GM21528 (cell line): Measurements from ENCODE around the gene TTC39B.
"Not testable (repeated sequence)": the region's sequence is repeated elsewhere in the genome, so short reads cannot be mapped to it uniquely, and the experiment has no call there.

Experiments used
- ATAC-seq: cut with Tn5 transposase; IDR thresholded peaks from one replicate; pipeline ENCODE4 v1.9.1; 2021; ENCODE audit warnings: mild to moderate bottlenecking, moderate library complexity; ENCODE audit not compliant: unreplicated experiment, low FRiP score

The TTC39B gene

DNA sequence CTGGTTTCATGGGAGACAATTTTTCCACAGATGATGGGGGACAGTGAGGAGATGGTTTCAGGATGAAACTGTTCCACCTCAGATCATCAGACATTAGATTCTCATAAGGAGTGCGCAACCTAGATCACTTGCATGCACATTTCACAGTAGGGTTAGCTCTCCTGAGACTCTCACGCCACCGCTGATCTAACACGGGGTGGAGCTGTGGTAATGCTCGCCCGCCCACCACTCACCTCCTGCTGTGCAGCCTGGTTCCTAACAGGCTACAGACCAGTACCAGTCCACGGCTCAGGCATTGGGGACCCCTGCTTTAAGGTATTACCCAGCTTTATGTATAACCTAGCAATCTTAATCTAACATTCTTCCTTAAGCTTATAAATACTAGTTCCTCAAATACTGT, 35.6 kb downstream of the TTC39B start:
- no peak for ATAC-seq

DNA sequence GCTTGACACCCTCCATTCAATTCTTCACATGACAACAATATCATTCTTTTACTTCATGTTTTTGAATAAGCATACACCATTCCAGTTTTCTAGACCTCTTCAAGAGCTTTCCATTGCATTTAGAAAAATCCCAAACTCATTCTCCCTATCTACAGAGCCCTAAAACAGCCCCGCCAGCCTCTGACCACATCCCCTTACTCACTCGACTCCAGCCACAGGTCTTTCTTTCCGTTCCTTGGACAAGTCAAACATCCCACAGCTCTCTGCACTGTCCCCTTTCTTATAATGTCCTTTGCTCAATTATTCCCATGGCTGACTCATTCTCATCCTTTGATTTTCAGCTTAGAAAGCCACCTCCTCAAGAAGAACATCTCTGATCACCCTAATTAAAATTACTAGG, 38.2 kb downstream of the TTC39B start:
- no peak for ATAC-seq

DNA sequence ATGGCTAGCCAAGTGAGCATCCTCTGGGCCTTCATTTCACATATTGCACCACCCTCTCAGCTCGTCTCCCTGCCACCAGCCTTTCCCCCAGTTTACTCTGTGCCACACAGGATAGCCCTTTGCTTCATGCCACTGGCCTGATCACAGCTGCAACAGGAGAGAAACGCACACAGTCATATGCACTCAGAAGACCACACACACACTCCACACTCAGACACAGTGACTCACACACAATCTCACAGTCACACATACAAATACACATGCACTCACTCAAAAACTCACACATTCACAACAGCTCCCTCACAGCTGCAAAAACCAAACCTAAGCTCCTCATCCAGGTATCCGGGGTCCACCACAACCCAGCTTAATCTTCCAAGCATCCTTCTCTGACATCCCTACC, 38.7 kb downstream of the TTC39B start:
- no peak for ATAC-seq

DNA sequence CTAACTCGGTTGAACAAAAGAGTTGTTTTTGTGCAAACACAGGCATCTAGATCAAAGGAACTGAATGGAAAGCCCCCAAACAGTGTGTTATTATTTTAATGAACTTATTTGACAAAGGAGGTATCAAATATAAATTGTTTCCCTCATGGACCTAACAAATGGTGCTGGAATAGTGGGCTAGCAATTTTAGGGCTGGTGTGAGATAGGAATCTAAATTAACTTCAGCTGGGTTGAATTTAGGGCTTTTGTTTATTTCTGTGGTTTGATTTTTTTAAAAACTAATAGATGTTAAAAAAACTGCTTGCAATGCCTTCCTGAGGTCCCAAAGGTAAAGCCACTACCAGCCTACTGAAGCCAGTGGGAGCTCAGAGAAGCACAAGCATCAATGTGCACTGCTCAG, 42.1 kb downstream of the TTC39B start:
- no peak for ATAC-seq

DNA sequence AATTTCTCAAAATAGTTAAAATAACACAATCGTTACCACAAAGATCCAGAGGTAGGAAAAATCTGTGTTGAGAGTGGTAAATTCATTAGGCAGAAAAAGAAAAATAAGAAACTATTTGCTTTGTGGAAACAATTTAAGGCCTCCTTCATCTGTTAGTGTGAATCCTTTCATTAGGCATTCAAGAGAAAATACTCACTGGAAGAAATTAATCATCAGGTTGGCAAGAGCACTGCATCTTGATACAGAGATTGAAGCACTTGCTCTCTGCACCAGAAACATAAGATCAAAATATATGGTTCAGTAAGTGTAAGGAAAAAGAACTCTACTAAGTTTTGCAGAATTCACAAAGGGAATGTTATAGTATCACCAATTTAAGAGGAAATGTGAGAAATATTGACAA, 44.4 kb downstream of the TTC39B start:
- ATAC-seq: no peak

DNA sequence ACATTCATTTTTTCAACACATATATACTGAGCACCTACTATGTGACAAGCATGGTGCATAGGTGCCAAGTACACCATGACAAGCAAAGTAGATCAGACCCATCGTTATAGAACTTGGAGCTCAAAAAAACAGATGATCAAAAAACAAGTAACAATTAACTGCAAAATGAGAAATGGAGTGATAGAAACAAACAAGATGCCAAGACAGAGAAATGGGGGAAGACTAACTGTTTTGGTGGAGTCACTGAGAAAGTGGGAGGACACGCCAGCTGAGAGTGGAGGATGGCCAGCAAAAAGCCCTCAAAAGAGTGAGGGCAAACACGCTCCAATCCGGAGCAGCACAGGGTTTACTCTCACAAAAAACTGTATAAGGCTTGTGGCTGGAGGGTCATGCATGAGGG, 50.6 kb downstream of the TTC39B start:
- ATAC-seq: no peak

DNA sequence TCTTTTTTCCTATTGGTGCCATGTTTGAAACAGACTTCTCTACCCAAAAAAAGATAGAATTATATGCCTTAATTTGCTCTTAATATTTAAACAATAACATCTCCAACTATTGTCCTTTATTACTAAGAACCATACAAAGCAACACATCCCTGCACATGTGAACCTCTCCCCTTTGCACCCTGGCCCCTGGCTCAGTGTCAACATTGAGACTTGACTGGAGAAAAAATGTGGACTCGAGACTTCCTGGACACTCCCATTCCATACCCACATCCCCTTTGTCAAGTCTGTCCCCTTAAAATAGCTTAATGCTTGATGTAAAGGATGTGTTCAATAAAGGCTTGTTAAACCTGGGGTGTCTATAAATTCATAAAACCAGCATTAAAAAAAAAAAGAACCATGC, 53.2 kb downstream of the TTC39B start:
- ATAC-seq: no peak

DNA sequence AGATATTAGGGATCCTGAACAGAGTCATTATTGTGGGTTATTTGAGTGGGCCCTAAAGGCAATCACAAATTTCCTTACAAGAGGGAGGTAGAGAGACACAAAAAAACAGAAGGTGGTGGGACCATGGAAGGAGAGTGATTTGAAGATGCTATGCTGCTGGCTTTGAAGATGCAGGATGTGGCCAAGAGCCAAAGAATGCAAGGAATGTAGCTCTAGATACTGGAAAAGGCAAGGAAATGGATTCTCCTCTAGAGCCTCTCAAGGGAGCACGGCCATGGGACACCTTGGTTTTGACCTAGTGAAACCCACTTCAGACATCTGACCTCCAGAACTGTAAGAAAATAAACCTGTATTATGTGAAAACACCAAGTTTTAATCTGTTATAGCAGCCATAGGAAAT, 53.8 kb downstream of the TTC39B start:
- no peak for ATAC-seq

DNA sequence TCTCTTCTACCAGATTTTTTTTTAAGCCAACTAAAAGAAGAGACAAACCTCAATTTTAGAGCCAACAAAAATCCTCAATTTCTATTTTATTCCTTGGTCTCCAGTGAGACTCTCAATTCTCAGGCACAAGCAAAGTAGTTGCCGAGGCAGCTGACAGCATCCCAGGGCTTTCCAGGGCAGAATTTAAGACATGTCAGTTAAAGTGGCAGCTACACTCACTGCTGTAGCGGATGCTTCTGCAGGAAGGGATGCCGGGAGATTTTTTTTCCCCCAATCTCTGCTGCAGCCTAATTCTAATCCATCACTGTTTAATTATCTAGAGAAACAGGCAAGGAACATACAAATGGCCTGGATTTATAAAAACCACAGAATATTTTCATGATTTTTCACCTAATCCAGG, 57.0 kb downstream of the TTC39B start:
- no peak for ATAC-seq

DNA sequence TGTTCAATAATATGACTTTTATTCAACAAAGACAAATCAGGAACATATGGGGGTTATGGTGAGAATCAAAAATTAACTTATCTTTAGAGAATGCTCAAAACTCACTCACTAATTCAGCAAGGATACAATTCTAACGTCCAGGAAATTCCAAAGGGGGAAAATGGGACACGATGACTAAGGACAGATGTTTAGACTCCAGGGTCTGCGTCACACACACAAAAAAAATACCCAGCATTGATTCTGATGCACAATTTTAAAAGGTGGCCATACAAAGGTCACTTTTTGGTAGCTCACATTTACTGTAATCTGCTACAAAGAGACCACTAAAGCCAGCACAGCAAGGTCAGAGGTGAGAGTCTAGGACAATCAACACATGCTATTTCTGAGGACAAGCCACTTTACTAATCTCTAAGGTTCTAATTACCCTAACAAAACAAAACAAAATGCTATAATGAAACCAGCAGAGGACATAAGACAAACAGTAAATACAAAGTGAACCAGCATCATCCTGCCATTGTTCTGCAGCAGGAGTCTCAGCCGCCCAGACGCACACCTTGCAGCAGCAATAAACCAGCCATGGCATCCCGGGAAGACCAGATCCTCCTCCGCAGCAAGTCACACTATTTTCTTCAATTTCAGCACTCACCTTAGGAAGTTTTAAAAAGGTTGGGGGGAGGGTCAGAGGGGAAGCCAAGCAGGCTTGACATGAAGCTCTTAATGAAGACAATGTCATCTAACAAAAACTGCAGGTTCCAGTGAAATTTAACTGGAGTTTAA, 57.8 kb downstream of the TTC39B start:
- no peak for ATAC-seq

DNA sequence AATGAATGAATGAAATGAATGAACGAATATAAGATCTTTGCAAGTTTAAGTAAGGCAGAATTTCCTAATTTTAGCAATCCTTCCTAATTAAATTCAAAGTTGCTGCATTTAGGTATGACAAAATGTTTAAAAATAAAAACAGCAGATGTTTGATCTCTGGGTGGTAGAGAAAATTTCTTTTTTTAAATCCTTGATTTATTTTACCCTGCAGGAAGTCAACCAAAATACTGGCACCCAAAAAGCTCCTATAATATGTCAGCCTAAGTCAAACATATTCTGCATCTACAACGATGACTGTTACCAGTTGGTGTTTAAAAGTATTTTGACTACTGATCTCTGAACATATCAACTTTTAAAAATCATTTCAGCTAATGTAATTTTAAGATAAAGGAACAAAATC, 58.4 kb downstream of the TTC39B start:
- no peak for ATAC-seq

DNA sequence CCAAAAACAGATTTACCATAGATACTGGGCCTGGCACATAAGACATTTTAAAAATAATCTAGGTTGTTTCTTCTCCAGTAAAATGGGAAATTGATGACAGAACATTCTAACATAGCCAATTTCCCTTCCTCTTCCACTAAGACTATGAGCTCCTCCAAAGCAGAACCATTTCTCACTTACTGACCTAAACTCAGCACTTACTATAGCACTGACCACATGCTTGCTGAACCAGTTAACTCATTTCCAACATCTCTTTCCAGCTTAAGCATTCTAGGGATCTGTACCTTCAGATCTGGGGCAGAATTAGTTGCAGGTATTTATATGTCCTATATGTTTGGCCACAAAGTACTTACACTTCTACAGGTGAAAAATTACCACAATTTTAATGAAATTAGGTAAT, 58.9 kb downstream of the TTC39B start:
- ATAC-seq: no peak

DNA sequence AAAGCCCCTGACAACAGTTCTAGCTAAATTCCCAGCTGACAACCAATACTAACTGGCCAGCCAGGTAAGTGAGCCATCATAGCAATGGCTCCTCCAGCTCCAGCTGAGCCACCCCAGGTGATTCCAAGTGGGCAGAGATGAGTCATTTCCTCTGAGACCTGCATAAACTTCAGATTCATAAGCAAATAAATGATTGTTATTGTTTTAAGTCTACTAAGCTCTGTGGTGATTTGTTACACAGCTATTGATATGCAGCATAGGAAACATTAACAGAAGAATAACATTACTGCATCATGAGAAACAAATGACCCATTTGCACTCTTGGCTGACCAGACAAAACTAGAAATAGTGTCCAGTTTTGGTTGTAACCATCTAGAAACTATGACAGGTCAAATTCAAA, 60.3 kb downstream of the TTC39B start:
- ATAC-seq: no peak

DNA sequence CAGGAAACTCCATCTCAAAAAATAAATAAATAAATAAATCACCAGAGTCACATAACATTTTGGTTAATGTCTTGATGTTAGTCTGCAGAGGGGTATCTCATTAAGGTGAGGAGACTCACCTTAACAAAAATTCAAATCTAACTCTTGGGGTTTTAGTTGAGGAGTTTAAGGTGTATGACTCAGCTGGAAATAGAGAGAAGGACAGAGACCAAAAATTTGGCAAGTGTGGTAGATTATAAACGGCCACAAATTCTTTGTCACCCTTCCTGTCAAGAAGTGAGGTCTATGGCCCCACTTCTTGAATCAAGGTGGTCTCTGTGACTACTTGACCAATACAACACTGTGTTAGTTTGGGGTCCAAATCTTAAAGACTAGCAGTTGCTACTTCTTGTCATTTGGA, 60.8 kb downstream of the TTC39B start:
- ATAC-seq: no peak

DNA sequence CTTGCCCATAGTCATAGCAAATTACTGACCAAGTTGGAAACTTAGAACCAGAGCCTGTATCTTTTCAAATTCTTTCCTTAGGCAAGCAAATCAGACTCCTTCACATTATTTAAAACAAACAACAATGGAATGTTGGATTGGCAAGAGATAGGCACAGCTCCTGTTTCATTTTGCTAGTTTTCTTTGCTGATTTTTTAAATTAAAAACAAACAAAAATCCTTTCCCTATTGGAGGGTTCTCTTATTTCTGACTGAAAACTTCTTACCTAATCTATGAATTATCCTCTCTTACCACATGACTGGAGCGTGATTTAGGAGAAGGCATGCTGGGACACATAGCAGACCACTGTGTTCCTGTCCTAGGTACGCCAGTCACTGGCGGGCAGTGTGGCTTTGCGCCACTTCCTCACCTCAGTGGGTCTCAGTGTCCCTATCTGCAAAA, 63.0 kb downstream of the TTC39B start:
- ATAC-seq: no peak

DNA sequence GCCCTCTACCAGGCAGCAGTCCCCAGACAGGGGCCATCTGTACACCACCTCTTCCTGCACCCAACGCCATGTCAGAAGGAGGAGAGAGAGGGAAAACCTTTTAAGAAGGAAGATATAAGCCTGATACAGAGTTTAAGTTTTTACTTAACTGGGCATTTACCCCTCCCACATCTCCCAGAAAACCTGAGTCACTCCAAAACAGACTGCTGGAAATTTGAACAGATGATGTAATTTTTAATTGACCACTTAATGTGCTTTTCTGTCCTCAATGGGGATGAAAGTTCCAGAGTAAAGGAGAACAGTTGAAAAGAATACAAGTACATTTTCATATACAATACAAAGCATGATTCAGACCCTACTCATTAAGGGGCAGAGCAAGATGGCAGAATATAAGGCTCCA, 63.9 kb downstream of the TTC39B start:
- no peak for ATAC-seq

DNA sequence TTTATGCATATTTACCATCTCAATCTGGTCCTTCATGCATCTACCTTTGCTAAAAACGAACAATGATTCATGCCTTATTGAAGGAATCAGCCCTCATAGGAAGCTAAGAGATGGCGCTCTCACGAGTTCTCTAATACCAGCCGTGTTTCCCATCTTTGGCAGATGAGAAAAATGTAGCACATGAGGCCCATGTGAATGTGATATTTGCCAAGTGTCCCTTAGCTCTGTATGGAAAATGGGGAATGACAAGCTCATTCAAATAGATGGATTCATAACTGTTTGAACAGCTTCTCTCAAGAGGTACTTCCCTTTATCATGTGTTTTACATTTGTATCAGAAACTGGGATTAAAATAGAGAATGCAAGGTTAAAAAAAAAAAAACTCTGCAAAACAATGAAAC, 66.1 kb downstream of the TTC39B start:
- ATAC-seq: no peak

DNA sequence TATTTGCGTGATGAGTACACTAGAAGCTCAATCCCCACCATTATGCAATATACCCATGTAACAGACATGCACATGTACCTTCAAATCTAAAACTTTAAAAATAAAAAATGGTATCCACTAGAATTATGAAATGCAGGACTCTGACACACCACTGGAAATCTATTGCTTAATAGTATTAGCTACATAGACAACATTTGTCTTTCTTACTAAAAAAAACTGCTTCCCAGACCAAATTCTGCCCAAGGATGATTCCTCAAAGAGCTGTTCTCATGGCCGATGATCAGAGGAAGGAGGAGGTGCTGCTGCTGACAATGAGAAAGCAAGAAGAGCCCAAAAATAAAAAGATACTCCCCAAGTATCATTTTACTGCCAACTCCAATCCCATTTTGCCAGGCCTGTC, 67.2 kb downstream of the TTC39B start:
- no peak for ATAC-seq

DNA sequence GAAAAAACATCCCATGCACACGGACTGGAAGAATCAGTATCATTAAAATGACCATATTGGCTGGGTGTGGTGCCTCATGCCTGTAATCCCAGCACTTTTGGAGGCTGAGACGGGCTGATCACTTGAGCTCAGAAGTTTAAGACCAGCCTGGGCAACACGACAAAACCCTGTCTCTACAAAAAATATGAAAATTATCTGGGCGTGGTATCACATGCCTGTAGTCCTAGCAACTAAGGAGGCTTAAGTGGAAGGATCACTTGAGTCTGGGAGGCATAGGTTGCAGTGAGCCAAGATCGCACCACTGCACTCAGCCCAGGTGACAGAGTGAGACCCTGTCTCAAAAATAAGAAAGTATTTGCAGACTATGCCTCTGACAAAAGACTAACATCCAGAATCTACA, 68.4 kb downstream of the TTC39B start:
- no peak for ATAC-seq

DNA sequence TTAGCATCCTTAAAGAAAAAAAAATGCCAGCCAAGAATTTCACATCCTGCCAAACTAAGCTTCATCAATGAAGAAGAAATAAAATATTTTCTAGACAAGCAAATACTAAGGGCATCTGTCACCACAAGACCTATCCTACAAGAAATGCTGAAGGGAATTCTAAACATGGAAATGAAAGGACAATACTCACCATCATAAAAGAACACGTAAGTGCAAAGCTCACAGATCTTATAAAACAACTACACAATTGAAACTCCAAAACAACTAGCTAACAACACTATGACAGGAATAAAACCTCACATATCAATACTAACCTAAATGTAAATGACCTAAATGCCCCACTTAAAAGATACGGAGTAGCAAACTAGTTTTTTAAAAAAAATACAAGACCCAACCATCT, 71.4 kb downstream of the TTC39B start:
- ATAC-seq: no peak

DNA sequence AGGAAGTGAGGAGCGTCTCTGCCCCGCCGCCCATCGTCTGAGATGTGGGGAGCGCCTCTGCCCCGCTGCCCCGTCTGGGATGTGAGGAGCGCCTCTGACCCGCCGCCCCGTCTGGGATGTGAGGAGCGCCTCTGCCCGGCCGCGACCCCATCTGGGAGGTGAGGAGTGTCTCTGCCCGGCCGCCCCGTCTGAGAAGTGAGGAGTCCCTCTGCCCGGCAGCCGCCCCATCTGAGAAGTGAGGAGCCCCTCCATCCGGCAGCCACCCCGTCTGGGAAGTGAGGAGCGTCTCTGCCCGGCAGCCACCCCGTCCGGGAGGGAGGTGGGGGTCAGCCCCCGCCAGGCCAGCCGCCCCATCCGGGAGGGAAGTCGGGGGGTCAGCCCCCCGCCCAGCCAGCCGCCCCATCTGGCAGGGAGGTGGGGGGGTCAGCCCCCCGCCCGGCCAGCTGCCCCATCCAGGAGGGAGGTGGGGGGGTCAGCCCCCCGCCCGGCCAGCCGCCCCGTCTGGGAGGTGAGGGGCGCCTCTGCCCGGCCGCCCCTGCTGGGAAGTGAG, 73.0 kb downstream of the TTC39B start:
- not testable (repeated sequence) for ATAC-seq

DNA sequence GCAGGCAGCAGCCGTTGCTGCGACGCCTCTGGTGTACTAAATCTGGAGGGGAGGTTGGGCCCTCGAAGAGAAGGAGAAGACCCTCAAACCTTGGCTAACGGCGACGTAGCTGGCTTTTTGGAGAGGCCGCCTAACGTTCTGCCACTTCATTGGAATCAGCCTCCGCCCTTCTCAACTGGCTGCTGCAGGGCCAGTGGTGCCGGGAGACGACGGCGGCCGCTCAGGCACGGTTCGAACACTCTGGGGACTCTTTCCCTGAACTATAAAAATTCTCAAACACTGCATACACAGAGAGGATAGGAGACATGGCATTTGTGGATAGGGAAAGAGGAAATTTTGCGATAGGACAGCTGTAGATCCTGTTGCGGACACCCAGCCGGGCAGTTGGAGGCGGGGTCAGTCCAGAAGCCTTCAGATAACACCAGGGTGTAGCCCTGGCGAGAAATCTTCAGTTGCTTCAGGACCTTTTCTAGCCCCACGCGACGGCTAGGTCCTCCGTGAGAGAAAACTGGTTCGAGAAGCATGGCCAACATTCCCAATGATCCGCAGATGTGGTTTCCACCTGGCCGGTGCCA, 74.2 kb downstream of the TTC39B start:
- not testable (repeated sequence) for ATAC-seq
